Activated CD4-positive, alpha-beta T cell treated with anti-CD3 and anti-CD28 coated beads, Interleukin-2, amount 10 ng/mL, durations not matched to agents 7 days and 5 days (primary cell): ENCODE measurements around the gene CACNA2D1. TPM values are rescaled to one million over a fixed set of nuclear protein-coding genes. Genes with fewer than 3 reads are reported as not detected.

Experiments used
- CTCF ChIA-PET: fragments of 350-600 bp; sonication (Branson Sonifier 250); formaldehyde crosslinking; loops from one replicate; lab custom pipeline; 2021; ENCODE audit warnings: antibody characterized with exemption; lab: Charles Lee
- POLR2A ChIA-PET: fragments of 350-600 bp; sonication (Branson Sonifier 250); formaldehyde crosslinking; loops from one replicate; lab custom pipeline; 2021; ENCODE audit warnings: antibody characterized with exemption; lab: Charles Lee
- DNase-seq: peaks from one replicate; pipeline ENCODE4 v3.0.0-alpha.2; 2020
- H3K27ac Mint-ChIP-seq: one replicate; pipeline ENCODE4 v1.8.0; 2021; ENCODE audit warnings: mild to moderate bottlenecking, moderate library complexity, mixed read lengths
- H3K27me3 Mint-ChIP-seq: one replicate; pipeline ENCODE4 v1.8.0; 2021; ENCODE audit warnings: mixed read lengths
- H3K36me3 Mint-ChIP-seq: one replicate; pipeline ENCODE4 v1.8.0; 2021; ENCODE audit warnings: low read depth, mixed read lengths
- H3K4me1 Mint-ChIP-seq: one replicate; pipeline ENCODE4 v1.8.0; 2021; ENCODE audit warnings: mixed read lengths
- H3K4me3 Mint-ChIP-seq: one replicate; pipeline ENCODE4 v1.8.0; 2021; ENCODE audit warnings: mild to moderate bottlenecking, moderate library complexity, mixed read lengths
- H3K9me3 Mint-ChIP-seq: one replicate; pipeline ENCODE4 v1.8.0; 2021; ENCODE audit warnings: mixed read lengths
- total RNA-seq, 2 experiments: library from RNA; stranded (reverse); gene quantifications; one replicate each; pipeline ENCODE4 v1.2.3, GENCODE V29; 2021

CACNA2D1 gene
- total RNA-seq, 2 experiments from 2014 or later: not detected

- no peak for DNase-seq
Observed at GRCh38 chr7:82305347-82306005, 138.1 kb downstream of the CACNA2D1 start.

GRCh38 chr7:82294865-82295264, 148.7 kb downstream of the CACNA2D1 start:
- Mint-ChIP-seq H3K27me3 (no peaks in the 10 kb centered on the region), H3K27ac (no peak overlapping the region), H3K4me3 (no peak overlapping the region), H3K4me1 (no peaks in the 10 kb centered on the region), H3K36me3 (no peaks in the 10 kb centered on the region), H3K9me3 (peaks cover 2% of the 10 kb centered on the region)
- CTCF ChIA-PET: interaction anchor here (0.6 kb wide), 1 partner anchor 203 kb away, joined by 3 read pairs; no protein-coding TSS in a partner anchor
- POLR2A ChIA-PET: no interaction called here
- no peak for DNase-seq

More at GRCh38 chr7:82305347-82306005, 138.1 kb downstream of the CACNA2D1 start:
- Mint-ChIP-seq H3K27ac (no peak overlapping the region), H3K36me3 (no peaks in the 10 kb centered on the region), H3K4me3 (no peak overlapping the region), H3K9me3 (peaks cover 5% of the 10 kb centered on the region), H3K27me3 (no peaks in the 10 kb centered on the region), H3K4me1 (no peaks in the 10 kb centered on the region)
- ChIA-PET POLR2A (no interaction called here), CTCF (no interaction called here)

DNA sequence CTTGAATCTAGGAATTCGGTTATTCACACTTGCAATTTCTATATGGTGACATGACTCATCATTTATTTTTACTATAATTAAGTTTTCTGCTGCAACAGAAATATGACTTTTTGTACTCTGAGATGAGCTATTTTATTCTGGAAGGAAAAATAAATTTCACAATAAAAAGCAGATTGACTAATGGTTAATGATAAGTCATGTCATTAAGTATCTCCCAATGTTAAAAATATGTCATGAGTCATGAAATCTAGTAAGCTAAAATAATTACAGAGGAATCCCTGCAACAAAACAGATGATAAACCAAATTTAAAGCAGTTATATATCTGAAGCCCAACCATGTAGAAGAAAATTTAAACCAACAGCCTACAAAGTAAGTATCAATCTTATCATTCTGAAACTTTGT, 149.2 kb downstream of the CACNA2D1 start:
- Mint-ChIP-seq H3K36me3 (no peaks in the 10 kb centered on the region), H3K27me3 (no peaks in the 10 kb centered on the region), H3K4me1 (no peaks in the 10 kb centered on the region), H3K4me3 (no peak overlapping the region), H3K9me3 (peaks cover 2% of the 10 kb centered on the region), H3K27ac (no peak overlapping the region)
- POLR2A ChIA-PET: no interaction called here
- CTCF ChIA-PET: interaction anchor here (0.6 kb wide), 1 partner anchor 203 kb away, joined by 3 read pairs; no protein-coding TSS in a partner anchor
- DNase-seq: no peak

GRCh38 chr7:82293467-82293866, 150.1 kb downstream of the CACNA2D1 start:
- POLR2A ChIA-PET: no interaction called here
- Mint-ChIP-seq H3K27ac (no peak overlapping the region), H3K9me3 (peaks cover 2% of the 10 kb centered on the region), H3K4me1 (no peaks in the 10 kb centered on the region), H3K4me3 (no peak overlapping the region), H3K36me3 (no peaks in the 10 kb centered on the region), H3K27me3 (no peaks in the 10 kb centered on the region)
- no peak for DNase-seq
- CTCF ChIA-PET: no interaction called here

DNA sequence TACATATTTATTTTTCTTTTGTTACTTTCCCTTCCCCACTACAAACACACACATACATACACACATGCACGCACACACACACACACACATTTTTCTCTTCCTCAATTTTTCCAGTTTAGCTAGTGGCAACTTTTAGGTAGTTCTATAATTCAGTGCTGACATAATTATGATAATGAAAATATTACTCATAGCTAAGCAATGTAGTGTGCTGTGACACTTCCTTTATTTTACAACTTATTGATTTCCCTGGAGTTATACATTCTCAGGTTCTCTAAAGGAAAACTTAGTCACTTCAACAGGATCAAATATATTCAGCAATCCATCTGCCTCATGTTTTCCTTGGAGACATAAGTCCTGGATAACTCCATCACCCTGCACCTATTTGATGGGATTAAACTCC, 151.6 kb downstream of the CACNA2D1 start:
- ChIA-PET POLR2A (no interaction called here), CTCF (no interaction called here)
- no peak for DNase-seq
- H3K4me3 Mint-ChIP-seq: no peak overlapping the region
- no peak overlapping the region for H3K27ac Mint-ChIP-seq
- no peaks in the 10 kb centered on the region for H3K36me3 Mint-ChIP-seq
- H3K9me3 Mint-ChIP-seq: no peaks in the 10 kb centered on the region
- H3K27me3 Mint-ChIP-seq: no peaks in the 10 kb centered on the region
- no peaks in the 10 kb centered on the region for H3K4me1 Mint-ChIP-seq

DNA sequence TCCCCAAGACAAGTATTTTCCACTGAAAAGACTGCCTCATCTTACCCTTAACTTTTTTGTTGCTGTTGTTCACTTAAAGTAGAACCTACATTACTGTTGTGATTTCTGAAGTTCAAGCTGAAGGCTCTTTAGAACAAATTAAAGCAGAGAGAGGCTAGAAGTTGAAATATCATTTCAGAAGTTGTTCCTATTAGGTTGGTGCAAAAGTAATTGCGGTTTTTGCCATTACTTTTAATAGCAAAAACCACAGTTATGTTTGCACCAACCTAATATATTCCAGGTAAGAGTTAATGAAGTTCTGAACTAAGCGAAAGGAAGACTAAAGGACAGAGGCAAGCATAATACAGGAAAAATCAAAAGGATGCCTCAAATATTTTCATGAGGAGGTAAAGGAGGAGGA, 153.7 kb downstream of the CACNA2D1 start:
- CTCF ChIA-PET: no interaction called here

GRCh38 chr7:82289152-82289535, 154.4 kb downstream of the CACNA2D1 start:
- POLR2A ChIA-PET: no interaction called here
- DNase-seq: no peak
- CTCF ChIA-PET: no interaction called here
- Mint-ChIP-seq H3K27ac (no peak overlapping the region), H3K4me1 (no peaks in the 10 kb centered on the region), H3K4me3 (no peak overlapping the region), H3K36me3 (no peaks in the 10 kb centered on the region), H3K9me3 (no peaks in the 10 kb centered on the region), H3K27me3 (no peaks in the 10 kb centered on the region)

More for the DNA sequence above, 153.7 kb downstream of the CACNA2D1 start:
- no peaks in the 10 kb centered on the region for H3K36me3 Mint-ChIP-seq
- DNase-seq: no peak
- no peaks in the 10 kb centered on the region for H3K9me3 Mint-ChIP-seq
- no peak overlapping the region for H3K4me3 Mint-ChIP-seq
- no peaks in the 10 kb centered on the region for H3K4me1 Mint-ChIP-seq
- no peak overlapping the region for H3K27ac Mint-ChIP-seq
- H3K27me3 Mint-ChIP-seq: no peaks in the 10 kb centered on the region
- POLR2A ChIA-PET: no interaction called here

DNA sequence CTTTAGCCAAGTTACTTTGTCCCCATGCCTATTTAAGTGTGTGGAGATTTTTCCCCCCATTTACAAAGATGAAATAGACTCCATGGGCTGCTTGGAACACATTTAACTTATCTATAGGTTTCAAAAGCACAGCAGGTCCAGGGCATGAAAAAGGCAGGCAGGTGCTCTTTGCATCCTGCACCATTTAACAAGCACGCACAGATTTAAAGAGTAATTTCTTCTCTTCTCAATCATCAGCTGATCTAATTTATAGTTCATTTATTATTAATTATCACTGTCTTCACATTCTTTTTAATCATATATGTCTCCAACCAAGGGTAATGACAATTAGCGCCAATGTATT, 156.8 kb downstream of the CACNA2D1 start:
- no peak for DNase-seq
- H3K9me3 Mint-ChIP-seq: no peaks in the 10 kb centered on the region
- H3K27me3 Mint-ChIP-seq: no peaks in the 10 kb centered on the region
- no peak overlapping the region for H3K4me3 Mint-ChIP-seq
- H3K36me3 Mint-ChIP-seq: no peaks in the 10 kb centered on the region
- ChIA-PET CTCF (no interaction called here), POLR2A (no interaction called here)
- no peaks in the 10 kb centered on the region for H3K4me1 Mint-ChIP-seq
- no peak overlapping the region for H3K27ac Mint-ChIP-seq

DNA sequence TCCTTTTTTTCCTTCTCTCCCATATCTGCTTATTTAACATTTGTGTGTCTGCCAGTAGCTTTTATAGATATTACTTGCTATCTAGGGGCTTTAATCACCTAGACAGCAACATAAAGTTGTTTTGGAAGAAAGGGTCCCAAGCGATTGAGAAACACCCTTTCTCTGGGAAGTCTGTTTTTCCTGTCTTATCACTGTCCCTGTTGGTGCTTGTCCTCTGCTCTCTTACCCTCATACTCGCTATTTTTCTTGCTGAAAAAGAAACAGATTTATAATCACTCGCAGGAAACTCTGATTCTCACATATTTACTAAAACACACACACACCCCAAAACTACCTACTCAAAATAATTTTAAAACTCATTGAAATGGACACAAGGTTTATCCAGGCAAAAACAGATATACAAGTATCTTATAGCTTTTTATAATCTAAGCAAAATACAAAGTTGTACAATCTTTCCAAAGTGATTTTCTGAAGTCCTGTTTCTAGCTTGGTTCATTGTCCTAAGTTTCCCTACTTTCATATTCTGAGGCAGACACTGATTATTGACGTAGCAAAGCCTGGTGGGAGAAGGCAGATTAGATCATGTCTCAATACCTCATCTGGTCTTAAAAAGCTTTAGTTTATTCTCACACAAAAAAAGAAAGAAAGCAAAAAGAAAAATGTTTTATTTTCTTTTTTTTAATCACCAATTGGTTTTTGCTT, 157.3 kb downstream of the CACNA2D1 start:
- Mint-ChIP-seq H3K4me3 (no peak overlapping the region), H3K9me3 (no peaks in the 10 kb centered on the region), H3K27me3 (no peaks in the 10 kb centered on the region), H3K4me1 (no peaks in the 10 kb centered on the region), H3K36me3 (no peaks in the 10 kb centered on the region), H3K27ac (no peak overlapping the region)
- ChIA-PET POLR2A (no interaction called here), CTCF (no interaction called here)
- no peak for DNase-seq

DNA sequence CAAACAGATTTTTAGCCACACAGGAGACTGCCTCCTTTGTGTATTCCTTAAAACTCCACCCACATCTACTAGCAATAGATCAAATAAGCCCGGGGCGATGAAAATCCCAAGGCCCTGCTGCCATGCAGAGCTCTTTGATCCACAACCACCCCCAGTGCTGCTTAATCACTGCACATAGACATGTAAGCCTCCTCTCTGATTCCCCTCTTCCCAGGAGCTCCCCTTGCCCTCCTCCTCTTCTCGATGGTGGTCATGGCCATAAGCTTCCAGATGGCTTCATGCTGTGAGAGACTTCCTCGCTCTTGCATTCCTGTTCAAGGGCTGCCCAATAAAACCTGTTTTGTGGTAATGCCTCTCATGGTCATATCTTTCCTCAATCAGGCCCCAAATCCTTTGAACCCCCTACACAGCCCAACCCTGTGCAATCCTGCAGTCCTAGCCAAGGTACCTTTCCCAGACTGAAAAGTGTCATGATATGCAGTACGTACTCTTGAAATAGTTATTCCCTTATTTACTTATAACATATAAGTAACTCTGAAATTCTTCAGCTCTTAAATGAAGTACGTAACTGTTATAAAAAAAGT, 158.5 kb downstream of the CACNA2D1 start:
- DNase-seq: no peak
- Mint-ChIP-seq H3K27ac (no peak overlapping the region), H3K27me3 (no peaks in the 10 kb centered on the region), H3K9me3 (no peaks in the 10 kb centered on the region), H3K4me3 (no peak overlapping the region), H3K4me1 (no peaks in the 10 kb centered on the region), H3K36me3 (no peaks in the 10 kb centered on the region)
- CTCF ChIA-PET: no interaction called here
- POLR2A ChIA-PET: no interaction called here

DNA sequence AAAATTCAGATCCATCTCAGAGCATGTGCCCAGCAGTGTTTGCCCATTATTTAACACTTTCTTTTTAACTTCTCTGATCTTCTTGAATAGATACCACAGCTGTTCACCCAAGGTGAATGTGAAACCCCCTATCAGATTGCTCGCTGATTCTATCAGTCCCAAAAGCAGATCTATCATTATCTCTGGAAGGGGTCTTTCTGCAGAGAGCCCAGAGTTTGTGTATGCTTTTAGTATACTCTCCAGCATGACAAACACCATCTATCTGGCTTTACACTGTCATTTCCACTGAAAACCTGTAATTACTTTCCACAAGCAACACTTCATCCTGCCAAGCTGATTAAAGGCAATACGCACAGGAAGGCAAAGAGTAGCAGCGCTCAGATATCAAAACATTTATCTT, 168.2 kb downstream of the CACNA2D1 start:
- Mint-ChIP-seq H3K4me1 (no peaks in the 10 kb centered on the region), H3K36me3 (no peaks in the 10 kb centered on the region), H3K27ac (no peak overlapping the region), H3K9me3 (no peaks in the 10 kb centered on the region), H3K4me3 (no peak overlapping the region), H3K27me3 (no peaks in the 10 kb centered on the region)
- ChIA-PET POLR2A (no interaction called here), CTCF (no interaction called here)
- no peak for DNase-seq

GRCh38 chr7:82274681-82275080, 168.9 kb downstream of the CACNA2D1 start:
- no peaks in the 10 kb centered on the region for H3K9me3 Mint-ChIP-seq
- ChIA-PET POLR2A (no interaction called here), CTCF (no interaction called here)

GRCh38 chr7:82273886-82274285, 169.7 kb downstream of the CACNA2D1 start:
- no peaks in the 10 kb centered on the region for H3K27me3 Mint-ChIP-seq
- no peak for DNase-seq
- no peak overlapping the region for H3K27ac Mint-ChIP-seq
- CTCF ChIA-PET: no interaction called here
- no peak overlapping the region for H3K4me3 Mint-ChIP-seq
- H3K4me1 Mint-ChIP-seq: no peaks in the 10 kb centered on the region
- H3K9me3 Mint-ChIP-seq: no peaks in the 10 kb centered on the region
- no peaks in the 10 kb centered on the region for H3K36me3 Mint-ChIP-seq
- POLR2A ChIA-PET: no interaction called here

More at GRCh38 chr7:82274681-82275080, 168.9 kb downstream of the CACNA2D1 start:
- H3K4me1 Mint-ChIP-seq: no peaks in the 10 kb centered on the region
- H3K4me3 Mint-ChIP-seq: no peak overlapping the region
- no peaks in the 10 kb centered on the region for H3K36me3 Mint-ChIP-seq
- no peaks in the 10 kb centered on the region for H3K27me3 Mint-ChIP-seq
- DNase-seq: no peak
- no peak overlapping the region for H3K27ac Mint-ChIP-seq
